NCI-H345 treated with DMSO at 0.1 percent for 48 hours (cell line): ENCODE data around the gene PSME2.
A peak's percentile ranks its signal among the peaks of the same experiment; 100 is the strongest.

ENCODE experiments used
- DNase-seq: peaks from one replicate; lab custom pipeline; 2025; ENCODE audit not compliant: unreplicated experiment; lab: John Stamatoyannopoulos, UW

PSME2 gene, protein sequence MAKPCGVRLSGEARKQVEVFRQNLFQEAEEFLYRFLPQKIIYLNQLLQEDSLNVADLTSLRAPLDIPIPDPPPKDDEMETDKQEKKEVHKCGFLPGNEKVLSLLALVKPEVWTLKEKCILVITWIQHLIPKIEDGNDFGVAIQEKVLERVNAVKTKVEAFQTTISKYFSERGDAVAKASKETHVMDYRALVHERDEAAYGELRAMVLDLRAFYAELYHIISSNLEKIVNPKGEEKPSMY

DNA sequence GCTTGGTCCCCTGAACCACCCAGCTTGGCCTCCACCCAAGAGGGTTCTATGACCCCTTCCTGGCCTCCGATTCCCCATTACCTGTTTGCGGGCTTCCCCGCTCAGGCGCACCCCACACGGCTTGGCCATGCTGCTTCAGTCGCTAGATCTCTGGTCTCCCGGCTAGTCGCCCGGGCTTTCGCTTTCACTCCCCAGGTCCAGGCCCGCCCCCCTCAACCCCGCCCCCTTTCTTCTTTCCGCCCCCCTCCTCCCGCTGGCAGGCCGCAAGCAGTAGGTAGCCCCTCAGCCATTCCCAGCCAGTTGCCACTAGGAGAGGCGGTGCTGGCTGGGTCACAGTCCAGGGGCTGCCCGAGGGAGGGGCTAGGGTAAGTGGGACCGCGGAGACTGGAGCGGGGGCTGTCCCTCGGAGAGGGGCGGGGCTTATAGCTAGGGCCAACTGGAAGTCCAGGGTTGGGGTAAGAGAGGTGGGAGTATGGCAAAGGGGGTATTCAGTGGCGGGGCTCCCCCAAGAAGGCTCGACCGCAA lies at the start of gene PSME2:
Gene PSME2, minus strand, starts transcription at position 158 of the 525 bp plus-strand sequence. Its CDS starts 29 bp downstream, at position 129.
- peak; percentile 88 for DNase-seq

DNA sequence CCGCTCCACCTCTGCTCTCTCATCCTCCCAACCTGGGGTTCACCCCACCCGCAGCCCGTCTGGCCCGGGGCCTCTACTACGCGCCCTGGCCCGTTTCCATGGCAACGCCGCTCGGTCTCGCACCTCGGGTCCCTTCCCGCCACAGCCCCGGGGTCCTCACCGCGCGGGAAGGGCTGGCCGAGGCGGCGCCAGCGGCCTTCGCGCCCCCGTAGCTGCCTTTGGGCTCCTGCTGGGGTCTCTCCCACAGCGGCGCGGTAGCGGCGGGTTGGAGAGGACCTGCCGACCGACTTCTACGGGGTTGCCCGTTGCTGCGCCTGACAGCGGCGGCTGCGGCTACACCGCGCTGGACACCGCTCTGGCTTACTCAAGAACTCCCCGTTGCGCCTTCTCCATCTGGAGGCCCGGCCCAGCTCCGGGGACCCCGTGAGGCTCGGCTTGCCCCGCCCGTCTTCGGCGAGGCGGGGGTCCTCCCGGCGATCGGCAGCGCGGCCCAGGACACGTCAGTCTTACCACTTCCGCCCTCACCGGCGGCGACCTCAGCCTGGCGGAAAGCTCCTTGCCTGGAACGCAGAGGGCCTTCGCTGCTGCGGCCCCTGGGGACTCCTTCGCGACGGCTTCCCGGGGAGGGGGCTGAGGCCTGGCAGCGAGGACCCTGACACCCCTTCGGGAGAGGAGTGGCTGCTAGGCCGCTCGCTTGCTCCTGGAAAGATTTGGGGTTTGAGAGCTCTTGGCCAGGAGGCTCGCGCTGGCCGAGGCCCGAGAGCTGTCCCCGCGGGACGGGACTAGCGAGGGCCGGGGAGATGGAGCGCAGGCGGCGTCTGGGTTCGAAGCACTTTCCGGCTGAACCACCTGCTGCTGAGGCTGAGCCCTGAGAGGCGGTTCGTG lies 49.0 kb upstream of the PSME2 start, which contains the start of gene TM9SF1:
Gene TM9SF1, minus strand, starts transcription at position 256 of the 885 bp plus-strand sequence. CDS start 422 bp downstream, outside the sequence.
- peak; percentile 63 for DNase-seq

DNA sequence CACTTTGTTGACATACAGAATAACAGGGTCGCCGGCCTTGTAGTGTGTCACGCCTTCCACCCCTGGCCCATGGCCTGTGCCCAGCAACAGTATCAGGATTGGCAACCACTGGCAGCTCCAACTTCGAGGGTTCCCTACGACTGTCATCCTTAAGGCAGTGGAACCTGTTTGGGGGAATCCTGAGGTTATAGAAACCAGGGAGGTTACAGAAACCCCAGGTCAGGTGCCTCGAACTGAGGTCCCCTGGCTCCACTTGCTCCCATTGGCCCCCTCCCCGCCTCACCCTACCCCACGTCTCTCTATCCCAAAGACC lies 48.4 kb upstream of the PSME2 start:
- DNase-seq, result no peak

DNA sequence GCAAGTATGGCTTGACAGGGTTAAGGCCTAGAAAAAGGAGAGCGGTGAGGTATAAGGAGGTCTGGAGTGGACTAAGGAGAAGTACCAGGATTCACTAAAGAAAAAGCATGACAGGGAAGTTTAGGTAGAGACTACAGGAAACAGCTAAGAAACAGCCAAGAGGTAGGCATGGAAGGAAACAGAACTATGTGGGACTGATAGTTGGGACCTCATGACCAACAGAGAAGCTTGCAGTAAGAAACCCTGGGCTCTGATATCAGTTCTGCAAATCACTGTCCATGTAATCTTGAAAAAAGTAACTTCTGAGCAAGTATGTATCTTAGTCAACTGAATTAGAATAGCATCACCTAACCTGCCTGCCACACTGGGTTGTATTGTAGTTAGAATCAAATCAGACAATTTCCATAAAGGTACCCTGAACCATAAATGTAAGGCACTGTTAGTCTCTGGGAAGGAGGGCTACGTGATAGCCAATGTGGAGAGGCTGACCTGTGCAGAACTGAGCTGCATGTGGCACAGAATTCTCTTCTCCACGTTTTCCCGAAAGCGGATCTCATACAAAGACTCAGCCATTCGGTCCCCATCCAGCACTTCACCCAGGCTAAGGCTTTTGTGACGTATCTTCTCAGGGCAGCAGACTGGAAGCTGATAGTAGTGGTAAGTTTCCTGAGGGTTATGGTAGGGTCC lies 47.9 kb upstream of the PSME2 start:
- no peak for DNase-seq

DNA sequence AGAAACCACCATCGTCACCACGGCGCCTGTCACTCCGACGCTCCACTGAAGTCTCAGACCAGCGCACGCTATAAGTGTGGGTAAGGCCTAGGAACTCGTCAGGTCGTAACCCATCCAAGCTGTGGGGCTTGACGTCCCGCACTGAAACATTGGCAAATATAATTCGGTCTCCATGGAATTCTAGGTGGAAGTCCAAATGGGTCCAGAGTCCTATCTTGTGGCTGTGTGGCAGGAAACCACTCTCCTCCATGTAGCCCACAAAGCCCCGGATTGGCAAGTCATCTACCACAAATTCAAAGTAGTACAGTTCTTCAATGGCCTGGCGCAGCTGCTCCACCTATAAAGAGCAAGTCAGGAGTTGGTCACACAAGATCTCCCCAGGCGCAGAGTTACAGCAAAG lies 46.5 kb upstream of the PSME2 start:
- no peak for DNase-seq

DNA sequence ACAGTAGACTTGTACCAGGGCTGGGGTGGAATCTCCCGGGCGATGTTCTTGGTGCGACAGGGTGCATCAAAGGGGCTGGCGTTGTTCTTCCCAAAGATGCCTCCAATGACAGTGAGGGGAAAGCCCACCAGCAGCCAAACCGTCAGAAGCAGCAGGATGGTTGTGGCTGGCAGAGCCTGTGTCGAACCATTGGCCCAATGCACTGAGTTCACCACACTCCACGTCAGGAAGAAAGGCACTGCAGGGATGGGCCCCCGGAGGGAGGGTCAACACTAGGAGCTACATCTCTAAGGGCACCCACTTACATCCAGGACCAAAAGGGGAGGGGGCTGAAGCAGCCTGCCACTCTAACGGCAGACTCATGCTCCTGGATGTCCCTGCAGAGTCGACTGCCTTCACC lies 44.0 kb upstream of the PSME2 start:
- no peak for DNase-seq

DNA sequence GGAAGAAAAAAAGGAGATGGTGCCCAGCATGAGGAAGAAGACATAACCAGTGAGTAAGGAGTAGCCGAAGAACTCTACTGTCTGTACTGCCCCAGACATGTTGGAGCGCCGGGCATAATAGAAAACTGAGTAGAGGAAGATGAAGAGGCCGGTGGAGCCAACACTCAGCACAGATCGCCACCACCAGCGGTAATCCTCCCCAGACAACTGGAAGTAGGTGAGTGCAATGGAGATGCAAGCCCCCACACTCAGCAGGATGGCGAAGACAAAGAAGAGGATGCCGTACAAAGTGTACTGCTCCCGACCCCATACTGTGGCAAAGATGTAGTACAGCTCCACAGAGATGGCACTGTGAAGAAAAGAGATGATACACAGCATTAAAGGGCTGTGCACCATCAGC lies 43.0 kb upstream of the PSME2 start:
- no peak for DNase-seq

DNA sequence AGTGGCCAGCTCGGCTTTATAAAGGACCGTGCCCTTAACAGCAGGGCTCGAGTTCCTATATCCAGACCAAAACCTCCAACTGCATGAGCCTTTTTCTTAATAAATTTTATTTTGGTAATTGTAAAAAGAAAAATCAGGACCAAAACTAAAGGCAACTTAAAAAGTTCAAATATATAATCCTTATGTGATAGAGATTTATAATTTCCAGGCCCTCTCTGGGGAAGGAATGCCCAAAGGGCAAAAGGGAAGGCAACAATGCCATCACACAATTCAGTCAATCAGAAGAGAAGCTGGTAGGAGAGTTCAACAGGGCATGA lies 42.6 kb upstream of the PSME2 start:
- DNase-seq, result no peak

DNA sequence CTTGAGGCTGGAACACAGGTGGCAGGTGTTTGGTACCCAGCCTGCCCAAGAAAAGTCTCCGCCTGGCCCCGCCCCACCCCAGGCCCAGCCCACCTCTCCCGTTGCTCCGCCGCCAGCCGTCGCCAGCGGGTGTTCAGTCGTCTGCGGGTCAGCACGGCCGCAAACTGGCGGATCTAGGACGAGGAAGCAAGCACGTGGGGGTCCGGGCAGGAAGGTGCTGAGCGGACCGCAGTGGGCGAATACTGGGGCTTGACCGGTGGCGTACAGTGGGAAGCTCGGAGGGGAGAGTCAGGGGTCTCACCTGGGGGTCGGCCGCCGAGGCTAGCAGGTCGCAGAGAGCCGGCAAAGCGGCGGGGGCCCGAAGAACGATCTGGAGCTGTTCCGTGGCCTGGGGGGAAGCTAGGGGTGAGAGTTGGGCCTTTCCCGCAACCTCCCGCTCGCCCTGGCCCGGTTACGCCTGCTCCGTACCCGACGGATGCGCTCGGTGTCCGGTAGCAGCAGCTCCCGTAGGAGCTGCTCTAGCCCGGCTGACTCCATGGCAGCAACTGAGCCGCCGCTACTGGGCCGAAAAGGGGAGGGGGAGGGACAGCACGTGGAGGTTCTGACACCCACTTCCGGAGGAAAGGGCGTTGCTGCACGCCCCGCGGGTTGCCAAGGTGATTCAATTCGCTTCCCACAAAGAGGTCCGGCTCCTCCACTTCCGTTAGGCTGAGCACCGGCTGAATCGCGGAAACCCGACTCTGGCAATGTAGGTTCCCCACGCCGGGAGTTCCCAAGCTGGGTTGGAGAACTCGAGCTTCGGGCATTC lies 42.0 kb upstream of the PSME2 start, which contains the start of gene IPO4:
Gene IPO4, minus strand, starts transcription at position 566 of the 808 bp plus-strand sequence. Its CDS starts 29 bp downstream, at position 537.
- peak; percentile 94 for DNase-seq

DNA sequence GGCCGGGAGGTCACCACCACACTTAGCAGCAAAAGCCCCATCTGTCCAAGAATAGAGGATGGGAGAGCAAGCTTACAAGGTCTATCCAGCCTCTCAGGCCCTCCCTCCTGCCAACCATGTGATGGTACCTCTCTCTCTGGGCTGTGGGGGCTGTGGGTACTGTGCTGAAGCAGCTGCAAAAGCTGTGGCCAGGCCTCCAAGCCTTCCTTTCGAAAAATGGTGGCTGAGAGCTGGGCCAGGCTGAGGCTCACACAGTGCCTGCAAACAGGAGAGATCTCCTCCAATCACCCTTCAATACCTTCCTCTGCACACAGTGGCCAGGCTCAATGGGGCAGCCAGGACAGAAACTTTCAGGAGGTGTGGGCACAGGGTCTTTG lies 41.1 kb upstream of the PSME2 start:
- no peak for DNase-seq

DNA sequence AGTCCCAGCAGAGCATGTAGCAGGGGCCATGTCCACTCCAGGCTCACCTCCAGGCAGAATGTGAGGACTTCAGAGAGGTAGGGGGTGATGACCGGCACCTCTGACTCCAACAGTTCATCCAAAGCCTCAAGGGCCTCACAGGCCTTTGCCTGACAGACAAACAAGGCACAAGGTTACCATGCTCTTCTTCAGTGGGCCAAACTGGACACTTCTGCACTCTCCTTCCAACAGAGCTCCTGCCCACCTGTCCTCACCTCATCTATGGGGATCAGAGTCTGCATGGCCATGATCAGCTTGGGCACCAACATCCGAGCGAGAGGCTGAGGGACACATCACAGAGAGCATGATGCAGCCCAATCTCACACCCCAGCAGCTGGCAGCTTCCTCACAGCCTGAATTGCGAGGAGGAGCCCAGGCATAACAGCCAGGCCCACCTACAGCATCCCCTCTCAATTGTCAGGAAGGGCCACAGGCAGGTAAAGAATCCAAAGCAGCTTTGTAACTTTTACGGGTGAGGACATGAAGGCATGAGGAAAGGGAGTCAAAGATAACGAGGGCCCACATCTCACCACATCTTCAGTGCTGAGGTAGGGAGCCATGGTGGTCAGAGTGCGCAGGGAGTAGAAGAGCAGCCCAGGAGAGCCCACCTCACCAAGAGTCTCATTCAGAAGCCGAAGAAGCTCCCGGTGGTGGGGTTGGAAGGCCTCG lies 40.6 kb upstream of the PSME2 start:
- no peak for DNase-seq

DNA sequence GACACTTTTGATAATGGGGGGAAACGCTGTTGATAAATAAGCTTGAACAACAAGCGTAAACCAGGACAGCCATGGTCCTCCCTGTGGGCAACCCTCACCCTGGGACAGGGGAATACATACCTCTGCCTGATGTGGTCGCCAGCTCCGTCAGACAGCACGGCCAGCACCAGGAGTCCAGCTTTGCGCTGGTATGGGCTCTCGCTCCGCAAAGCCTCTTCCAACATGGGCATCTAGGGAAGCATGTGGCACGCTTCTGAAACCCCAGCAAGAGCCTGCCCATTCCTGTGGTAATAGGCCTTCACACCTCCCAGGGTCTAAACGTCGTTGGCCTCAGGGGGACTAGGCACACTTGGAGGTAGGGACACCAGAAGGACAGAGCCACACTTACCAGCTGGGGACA lies 39.3 kb upstream of the PSME2 start:
- DNase-seq, result no peak

DNA sequence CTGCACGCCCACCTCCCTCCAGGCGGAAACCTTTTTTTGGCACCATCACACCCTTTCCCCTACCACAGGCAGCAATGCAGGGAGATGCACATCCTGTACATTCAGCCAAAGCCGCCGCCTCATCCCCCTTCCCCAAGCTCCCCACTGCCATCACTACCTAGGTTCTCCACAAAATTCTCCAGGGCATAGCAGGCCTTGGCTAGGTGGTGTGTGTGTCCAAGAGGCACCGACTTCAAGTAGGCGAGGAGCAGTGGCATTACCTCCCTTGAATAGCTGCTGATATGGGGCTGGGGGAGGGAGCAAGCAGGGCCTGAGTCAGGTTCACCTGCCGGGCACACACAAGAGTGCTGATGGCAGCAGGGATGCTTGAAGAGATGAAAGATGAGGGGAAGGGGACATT lies 38.6 kb upstream of the PSME2 start:
- DNase-seq, result no peak

DNA sequence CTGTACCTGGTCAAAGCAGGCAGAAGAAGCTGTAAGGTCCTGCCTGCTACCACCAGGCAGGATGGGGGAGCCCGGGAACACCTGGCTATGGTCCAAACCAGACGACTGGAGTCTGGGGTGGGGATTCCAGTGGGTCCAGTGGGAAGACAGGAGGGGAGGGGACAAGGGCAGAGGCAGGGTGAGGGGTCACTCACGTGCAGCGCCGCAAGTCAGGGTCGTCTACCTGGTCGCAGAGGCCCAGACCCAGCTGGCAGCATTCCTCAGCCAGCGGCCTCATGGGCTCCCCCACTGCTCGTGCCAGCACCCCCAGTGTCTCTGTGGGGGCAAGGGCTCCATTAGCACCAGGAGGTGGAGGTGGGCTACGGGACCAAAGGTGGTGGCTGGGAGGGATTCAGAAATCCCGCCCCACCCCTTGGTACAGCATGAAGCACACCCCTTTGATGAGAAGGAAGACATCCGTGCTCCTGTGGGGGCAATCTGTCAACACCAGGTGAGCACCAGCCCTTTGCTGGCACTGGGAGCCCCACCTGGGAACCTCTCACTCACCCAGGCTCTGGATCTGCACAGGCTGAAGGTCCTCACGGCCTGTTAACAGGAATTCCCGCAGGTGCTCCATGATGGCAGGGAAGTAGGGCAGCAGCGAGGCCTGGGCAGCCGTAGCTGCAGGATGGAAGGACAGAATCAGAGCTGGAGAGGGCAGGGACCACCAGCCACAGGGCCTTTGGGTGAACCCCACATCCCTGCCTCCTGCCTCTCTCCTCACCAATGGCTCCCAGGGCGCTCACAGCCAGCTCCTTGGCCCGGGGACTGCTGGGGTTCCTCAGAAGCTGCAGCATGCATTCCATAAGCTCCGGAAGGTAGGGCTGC lies 37.9 kb upstream of the PSME2 start:
- DNase-seq, result no peak

DNA sequence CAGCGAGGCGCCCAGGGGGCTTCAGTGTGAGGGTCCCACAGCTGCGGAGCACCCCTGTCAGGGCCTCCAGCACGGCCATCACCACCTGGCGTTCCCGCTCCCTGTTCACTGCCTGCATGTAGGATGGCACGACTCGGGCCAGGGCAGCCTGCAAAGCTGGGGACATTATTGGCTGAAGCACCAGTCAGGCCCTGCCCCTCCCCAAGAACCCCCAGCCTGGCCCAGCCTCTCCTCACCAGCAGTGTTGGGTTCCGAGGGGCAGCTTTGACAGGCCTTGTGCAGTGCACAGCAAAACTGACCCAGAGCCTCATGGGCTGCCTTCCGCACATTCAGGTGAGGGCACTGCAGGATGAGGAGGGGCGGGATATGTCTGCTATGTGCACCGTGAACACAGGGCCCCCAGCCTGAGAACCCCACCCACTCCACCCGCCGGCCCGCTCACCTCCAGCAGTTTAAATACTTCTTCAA lies 36.6 kb upstream of the PSME2 start:
- no peak for DNase-seq

DNA sequence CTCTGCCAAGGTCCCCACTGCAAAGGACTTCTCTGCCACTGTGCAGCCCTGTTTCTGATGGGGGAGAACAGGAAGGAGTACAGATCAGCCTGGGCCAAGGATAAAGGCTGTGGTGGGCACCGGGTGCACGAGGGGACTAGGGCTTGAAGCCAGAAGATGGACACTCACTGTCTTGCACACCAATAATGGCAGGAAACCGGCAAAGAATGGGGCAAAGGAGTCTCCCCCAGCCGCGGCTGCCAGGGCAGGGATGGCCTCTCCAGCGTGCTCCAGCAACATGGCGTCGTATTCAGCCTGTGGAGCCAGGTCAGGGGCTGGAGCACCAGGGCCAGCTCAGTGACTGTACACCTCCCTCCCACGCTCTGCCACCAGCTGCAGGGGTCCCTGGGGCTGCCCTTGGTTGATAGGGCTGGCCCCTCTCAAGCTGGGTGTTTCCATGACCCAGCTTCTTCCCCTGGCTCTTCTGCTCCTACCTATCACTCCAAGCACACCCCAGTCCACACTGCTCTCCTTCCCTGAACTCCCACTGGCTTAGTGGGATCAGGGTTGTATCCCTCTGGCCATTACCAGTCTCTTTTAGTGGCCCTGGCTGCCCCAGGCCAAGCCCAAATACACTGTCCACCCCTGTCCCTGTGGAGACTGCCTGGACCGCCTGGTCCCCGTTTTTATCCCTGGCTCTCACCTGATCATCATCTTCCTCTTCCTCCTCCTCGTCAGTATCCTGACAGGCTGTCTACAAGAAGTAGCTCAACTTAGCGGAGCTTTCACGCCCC lies 35.9 kb upstream of the PSME2 start:
- DNase-seq, result no peak

DNA sequence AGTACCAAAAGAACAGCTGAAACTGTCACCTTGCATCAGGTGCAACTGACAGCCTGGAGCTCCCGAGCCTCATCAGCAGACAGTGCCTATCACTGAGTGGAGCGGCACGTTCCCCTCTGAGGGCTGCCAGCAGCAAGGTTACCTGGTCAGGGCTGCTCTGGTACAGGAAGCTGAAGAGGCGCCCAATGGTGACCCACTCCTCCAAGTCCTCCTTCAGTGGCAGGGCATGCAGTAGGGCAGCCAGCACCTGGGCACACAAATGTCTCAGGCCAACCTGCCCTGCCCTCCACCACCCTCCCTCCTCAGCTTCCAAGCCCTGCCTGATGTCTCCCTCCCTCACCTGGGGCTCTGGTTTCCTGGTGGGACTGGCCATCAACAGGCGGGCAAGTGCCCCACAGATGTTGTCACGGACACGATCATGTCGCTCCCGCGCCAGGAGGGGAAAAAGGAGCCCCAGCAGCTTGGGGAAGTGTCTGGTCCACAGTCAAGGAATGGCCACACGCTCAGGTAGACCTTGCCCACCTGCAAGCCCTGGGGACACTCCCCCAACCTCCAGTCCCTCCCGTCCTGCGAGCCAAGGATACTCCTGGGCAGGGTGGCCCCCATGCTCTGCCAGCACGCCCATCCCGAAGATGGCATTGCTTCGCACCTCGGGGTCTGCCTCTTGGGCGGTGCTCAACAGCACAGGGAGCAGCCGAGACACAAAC lies 35.1 kb upstream of the PSME2 start:
- no peak for DNase-seq
